Stimulated activated naive CD8-positive, alpha-beta T cell treated with anti-CD3 and anti-CD28 coated beads, Interleukin-15, Interleukin-2, amounts not matched to agents 100 ng/mL and 50 ng/mL, for 24 hours (primary cell): ENCODE measurements around the gene EXOC5.

Source experiments
- H3K27ac Mint-ChIP-seq: one replicate; pipeline ENCODE4 v1.8.0; 2021; ENCODE audit warnings: mild to moderate bottlenecking, mixed read lengths
- H3K27me3 Mint-ChIP-seq: one replicate; pipeline ENCODE4 v1.8.0; 2021; ENCODE audit warnings: mixed read lengths
- H3K36me3 Mint-ChIP-seq: one replicate; pipeline ENCODE4 v1.8.0; 2021; ENCODE audit warnings: low read depth, mixed read lengths
- H3K4me1 Mint-ChIP-seq: one replicate; pipeline ENCODE4 v1.8.0; 2021; ENCODE audit warnings: low read depth, mixed read lengths
- H3K4me3 Mint-ChIP-seq: one replicate; pipeline ENCODE4 v1.8.0; 2021; ENCODE audit warnings: mild to moderate bottlenecking, mixed read lengths
- H3K9me3 Mint-ChIP-seq: one replicate; pipeline ENCODE4 v1.8.0; 2021; ENCODE audit warnings: mixed read lengths

The EXOC5 gene

GRCh38 chr14:57160333-57160732 is 108.4 kb downstream of the EXOC5 start:
- Mint-ChIP-seq H3K4me1 (no peaks in the 10 kb centered on the region), H3K4me3 (no peak overlapping the region), H3K27me3 (peaks cover 9% of the 10 kb centered on the region), H3K36me3 (no peaks in the 10 kb centered on the region), H3K27ac (no peak overlapping the region), H3K9me3 (no peaks in the 10 kb centered on the region)

GRCh38 chr14:57153286-57153685 is 115.4 kb downstream of the EXOC5 start:
- Mint-ChIP-seq H3K4me1 (no peaks in the 10 kb centered on the region), H3K4me3 (no peak overlapping the region), H3K36me3 (no peaks in the 10 kb centered on the region), H3K27ac (no peak overlapping the region), H3K27me3 (peaks cover under 1% of the 10 kb centered on the region), H3K9me3 (no peaks in the 10 kb centered on the region)
